22Rv1 (cell line): ENCODE data around the gene MAP3K14.

ENCODE experiments used
- ZFX ChIP-seq: fragments of 450-650 bp; IDR thresholded peaks from 2 replicates; pipeline ENCODE4 v1.6.1; 2017; ENCODE audit warnings: antibody characterized with exemption, borderline replicate concordance
- TF ChIP-seq, protein P1 (sequence below): fragments of 450-650 bp; IDR thresholded peaks from 2 replicates; pipeline ENCODE4 v1.5.1; 2017; ENCODE audit warnings: mild to moderate bottlenecking

DNA sequence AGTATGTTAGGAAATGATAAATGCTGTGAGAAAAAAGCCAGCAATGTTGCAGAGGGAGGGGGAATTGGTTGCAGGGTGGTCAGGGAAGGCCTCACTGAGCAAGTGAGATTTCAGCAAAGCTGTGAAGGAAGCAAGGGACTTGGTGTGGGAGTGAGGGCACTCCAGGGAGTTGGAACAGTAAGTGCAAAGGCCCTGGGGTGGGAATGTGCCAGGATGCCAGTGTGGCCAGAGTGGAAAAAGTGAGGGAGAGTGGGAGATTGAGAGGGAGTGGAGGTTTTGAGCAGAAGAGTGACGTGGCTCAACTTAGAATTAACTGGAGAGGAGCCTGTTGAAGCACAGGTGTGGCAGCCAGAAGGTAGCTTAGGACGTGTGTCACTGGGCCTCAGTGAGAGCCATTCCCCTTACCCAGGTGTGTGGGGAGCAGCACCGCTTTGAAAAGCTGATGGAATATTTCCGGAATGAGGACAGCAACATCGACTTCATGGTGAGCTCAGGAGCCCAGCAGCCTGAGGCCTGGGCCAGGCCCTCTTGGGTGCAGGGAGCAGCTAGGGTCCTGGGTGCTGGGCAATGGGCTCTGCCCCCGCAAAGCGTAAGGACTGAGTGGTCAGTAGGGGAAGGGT lies 78.6 kb downstream of the MAP3K14 start:
- TF ChIP-seq ZFX: no peak
- TF ChIP-seq, protein P1, sequence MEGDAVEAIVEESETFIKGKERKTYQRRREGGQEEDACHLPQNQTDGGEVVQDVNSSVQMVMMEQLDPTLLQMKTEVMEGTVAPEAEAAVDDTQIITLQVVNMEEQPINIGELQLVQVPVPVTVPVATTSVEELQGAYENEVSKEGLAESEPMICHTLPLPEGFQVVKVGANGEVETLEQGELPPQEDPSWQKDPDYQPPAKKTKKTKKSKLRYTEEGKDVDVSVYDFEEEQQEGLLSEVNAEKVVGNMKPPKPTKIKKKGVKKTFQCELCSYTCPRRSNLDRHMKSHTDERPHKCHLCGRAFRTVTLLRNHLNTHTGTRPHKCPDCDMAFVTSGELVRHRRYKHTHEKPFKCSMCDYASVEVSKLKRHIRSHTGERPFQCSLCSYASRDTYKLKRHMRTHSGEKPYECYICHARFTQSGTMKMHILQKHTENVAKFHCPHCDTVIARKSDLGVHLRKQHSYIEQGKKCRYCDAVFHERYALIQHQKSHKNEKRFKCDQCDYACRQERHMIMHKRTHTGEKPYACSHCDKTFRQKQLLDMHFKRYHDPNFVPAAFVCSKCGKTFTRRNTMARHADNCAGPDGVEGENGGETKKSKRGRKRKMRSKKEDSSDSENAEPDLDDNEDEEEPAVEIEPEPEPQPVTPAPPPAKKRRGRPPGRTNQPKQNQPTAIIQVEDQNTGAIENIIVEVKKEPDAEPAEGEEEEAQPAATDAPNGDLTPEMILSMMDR: no peak
